K562 (cell line): ENCODE data around the gene CACNG6.

ENCODE experiments used
- ARHGAP35 ChIP-seq: fragments of 450-650 bp; IDR thresholded peaks from 2 replicates; pipeline ENCODE4 v1.6.1; 2018; ENCODE audit not compliant: partially characterized antibody
- CHD2 ChIP-seq: IDR thresholded peaks from 2 replicates; pipeline ENCODE4 v1.6.1; 2011; ENCODE audit warnings: low read depth, low read length
- CTCF ChIP-seq, 3 experiments: IDR thresholded peaks in 2 of 3; conservative IDR thresholded peaks in 1 of 3; 2 replicates each; pipeline ENCODE4 v1.5.1; 2011 to 2012; ENCODE audit warnings: low read length in 3 of 3, mild to moderate bottlenecking in 3 of 3, control low read depth in 2 of 3, improper control_type of control experiment in 1 of 3, inconsistent platforms in 1 of 3, low read depth in 1 of 3, mixed read lengths in 1 of 3, moderate library complexity in 1 of 3; ENCODE audit not compliant: insufficient read depth in 2 of 3
- E4F1 ChIP-seq: fragments of 250-450 bp; sonication (Bioruptor Pico); IDR thresholded peaks from 2 replicates; pipeline ENCODE4 v1.5.0; 2021; ENCODE audit warnings: mild to moderate bottlenecking, borderline replicate concordance
- FOXK1 ChIP-seq: sonication (generic); formaldehyde crosslinking; IDR thresholded peaks from 2 replicates; pipeline ENCODE4 v1.8.0; 2022; ENCODE audit warnings: missing genetic modification reagents, mild to moderate bottlenecking, borderline replicate concordance
- NR2C2 ChIP-seq, 2 experiments: fragments of 200-800 bp in 1 of 2; sonication (Bioruptor generic) in 1 of 2; sonication (generic) in 1 of 2; formaldehyde crosslinking in 1 of 2; IDR thresholded peaks; 2 replicates each; pipeline versions ENCODE4 v1.6.1 to v1.8.0; 2016 to 2022; ENCODE audit warnings: mild to moderate bottlenecking in 1 of 2, missing compliant biosample characterization in 1 of 2, missing genetic modification characterization in 1 of 2, missing genetic modification reagents in 1 of 2
- NR2F6 ChIP-seq: fragments of 450-650 bp; formaldehyde crosslinking; IDR thresholded peaks from 2 replicates; pipeline ENCODE4 v1.4.0; 2020; ENCODE audit warnings: mild to moderate bottlenecking
- POLR2AphosphoS5 ChIP-seq: IDR thresholded peaks from 2 replicates; pipeline ENCODE4 v1.6.1; 2011; ENCODE audit warnings: mild to moderate bottlenecking, low read depth, low read length, moderate library complexity; ENCODE audit not compliant: control insufficient read depth, insufficient read depth
- SIN3A ChIP-seq, 2 experiments: fragments of 150-350 bp in 1 of 2; IDR thresholded peaks; 2 replicates each; pipeline ENCODE4 v1.6.1; 2011 to 2016; ENCODE audit warnings: borderline replicate concordance in 2 of 2, low read depth in 2 of 2, low read length in 2 of 2, mild to moderate bottlenecking in 2 of 2, moderate library complexity in 2 of 2; ENCODE audit not compliant: control insufficient read depth in 1 of 2
- USF2 ChIP-seq: sonication (generic); formaldehyde crosslinking; IDR thresholded peaks from 2 replicates; pipeline ENCODE4 v1.5.0; 2020; ENCODE audit warnings: missing genetic modification reagents
- ZNF133 ChIP-seq: fragments of 250-450 bp; sonication (Bioruptor Pico); IDR thresholded peaks from 2 replicates; pipeline ENCODE4 v1.4.0; 2020; ENCODE audit warnings: mild to moderate bottlenecking

- TF ChIP-seq NR2C2 (CRISPR knock-in tag; IDR thresholded peaks at IDR 0.05) (no peak), NR2C2 (tag; IDR thresholded peaks at IDR 0.05) (no peak), POLR2AphosphoS5 (no peak), CHD2 (no peak), CTCF (IDR thresholded peaks at IDR 0.05 in 2 of 3, conservative IDR thresholded peaks at IDR 0.05 in 1 of 3; ENCODE audit: insufficient read depth in 2 of 3, low read depth in 1 of 3, low read length in 3 of 3) (no peak), ARHGAP35 (no peak), SIN3A (IDR thresholded peaks at IDR 0.05; ENCODE audit: borderline replicate concordance in 2 of 2, control insufficient read depth in 1 of 2, low read depth in 2 of 2, low read length in 2 of 2) (no peak), E4F1 (CRISPR knock-in tag) (no peak), NR2F6 (CRISPR knock-in tag) (no peak), FOXK1 (no peak), ZNF133 (CRISPR knock-in tag) (no peak), USF2 (CRISPR knock-in tag) (no peak)
These were observed 23.6 kb downstream of the CACNG6 start for GRCh38 chr19:54014920-54015560.
